PC-9 (cell line): ENCODE measurements around the gene MYOF.

Experiments
- CTCF ChIP-seq: fragments of 200-600 bp; sonication (generic); conservative IDR thresholded peaks from 2 replicates; pipeline ENCODE4 v1.6.1; 2017; ENCODE audit warnings: mixed run types, antibody characterized with exemption, mild to moderate bottlenecking, moderate library complexity
- EZH2 ChIP-seq: fragments of 200-600 bp; sonication (generic); IDR thresholded peaks from 2 replicates; pipeline ENCODE4 v1.8.0; 2017; ENCODE audit warnings: antibody characterized with exemption, low read depth

- TF ChIP-seq CTCF = no peak
- no peak for TF ChIP-seq EZH2
These were observed 139.2 kb downstream of the MYOF start for GRCh38 chr10:93342921-93343320.
